Cardiac fibroblast (primary cell): ENCODE data around the gene BMP3.

ENCODE experiments used
- DNase-seq, 2 donors: peaks; one replicate each; pipeline versions ENCODE4 v3.0.0 to v3.0.0-alpha.2; 2010; ENCODE audit warnings: low read depth in 2 of 2
- H3K4me3 ChIP-seq, 2 donors: replicated peaks in 1 of 2; 1 replicate in 1 of 2; 2 replicates in 1 of 2; pipeline ENCODE4 v1.5.1; 2011; ENCODE audit warnings: low read depth in 2 of 2, low read length in 2 of 2, mild to moderate bottlenecking in 2 of 2, moderate library complexity in 1 of 2
- TF ChIP-seq, protein P1 (sequence below): IDR thresholded peaks from one replicate; pipeline ENCODE4 v1.5.1; 2011; ENCODE audit warnings: low read depth, mild to moderate bottlenecking, low read length, inconsistent platforms

The BMP3 gene

GRCh38 chr4:81030061-81030980 is at the start of gene BMP3:
Gene BMP3 (plus strand): TSS chr4:81030708. CDS start chr4:81031285, 577 bp downstream.
- TF ChIP-seq, protein P1, sequence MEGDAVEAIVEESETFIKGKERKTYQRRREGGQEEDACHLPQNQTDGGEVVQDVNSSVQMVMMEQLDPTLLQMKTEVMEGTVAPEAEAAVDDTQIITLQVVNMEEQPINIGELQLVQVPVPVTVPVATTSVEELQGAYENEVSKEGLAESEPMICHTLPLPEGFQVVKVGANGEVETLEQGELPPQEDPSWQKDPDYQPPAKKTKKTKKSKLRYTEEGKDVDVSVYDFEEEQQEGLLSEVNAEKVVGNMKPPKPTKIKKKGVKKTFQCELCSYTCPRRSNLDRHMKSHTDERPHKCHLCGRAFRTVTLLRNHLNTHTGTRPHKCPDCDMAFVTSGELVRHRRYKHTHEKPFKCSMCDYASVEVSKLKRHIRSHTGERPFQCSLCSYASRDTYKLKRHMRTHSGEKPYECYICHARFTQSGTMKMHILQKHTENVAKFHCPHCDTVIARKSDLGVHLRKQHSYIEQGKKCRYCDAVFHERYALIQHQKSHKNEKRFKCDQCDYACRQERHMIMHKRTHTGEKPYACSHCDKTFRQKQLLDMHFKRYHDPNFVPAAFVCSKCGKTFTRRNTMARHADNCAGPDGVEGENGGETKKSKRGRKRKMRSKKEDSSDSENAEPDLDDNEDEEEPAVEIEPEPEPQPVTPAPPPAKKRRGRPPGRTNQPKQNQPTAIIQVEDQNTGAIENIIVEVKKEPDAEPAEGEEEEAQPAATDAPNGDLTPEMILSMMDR, result no peak
- peak within 1 kb of the TSS; percentile 7 to 16 for H3K4me3 ChIP-seq
- DNase-seq, result peak in 1 of 2 donors; percentile 26

DNA sequence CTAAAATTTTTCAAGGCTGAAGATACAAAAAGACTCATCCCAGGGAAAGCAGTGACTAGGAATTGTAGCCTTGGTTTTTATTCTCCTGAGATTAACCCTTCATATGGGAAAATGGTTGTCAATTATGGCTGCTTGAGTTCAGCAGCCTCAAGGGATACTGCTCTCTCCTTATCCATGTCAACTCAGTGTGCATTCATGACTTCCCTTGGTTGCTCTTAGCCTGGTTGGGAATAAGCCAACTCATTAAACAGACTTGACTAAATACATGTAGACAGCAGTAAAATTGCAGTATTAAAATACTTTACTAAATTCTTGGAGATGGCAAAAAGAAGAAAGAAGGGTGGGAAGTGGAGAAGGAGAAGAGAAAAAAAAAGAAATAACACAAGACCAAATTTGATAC is 44.5 kb upstream of the BMP3 start:
- no peak for DNase-seq
- no peak overlapping the region for H3K4me3 ChIP-seq
- TF ChIP-seq, protein P1, result no peak

DNA sequence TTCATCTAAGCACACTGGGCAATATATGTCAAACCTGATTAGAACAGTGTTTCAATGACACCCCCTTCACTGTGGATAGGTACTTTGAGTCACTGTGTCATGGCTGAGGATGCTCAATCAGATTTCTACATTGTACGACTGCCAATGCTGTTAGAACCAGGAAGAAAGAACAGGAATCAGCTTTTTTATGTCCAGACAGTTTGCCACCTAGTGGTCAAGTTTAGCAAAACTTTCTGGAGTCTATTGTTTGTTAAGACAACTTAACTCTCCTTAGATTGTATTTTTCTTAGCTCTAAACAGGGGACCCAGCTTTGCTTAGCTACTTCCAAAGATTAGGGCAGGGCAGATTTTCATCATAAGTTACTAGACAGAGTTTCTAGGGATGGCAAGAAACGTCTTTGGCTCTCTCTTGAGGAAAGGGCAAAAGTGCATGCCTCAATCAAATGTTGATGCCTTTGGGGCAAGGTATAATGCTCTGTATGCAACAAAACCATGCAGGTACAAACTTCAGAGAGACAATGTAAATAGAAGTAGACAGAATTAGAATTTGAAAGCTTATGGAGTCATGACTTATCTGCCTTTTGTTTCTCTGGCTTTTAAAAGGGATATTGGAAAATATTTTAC is 40.5 kb upstream of the BMP3 start:
- TF ChIP-seq, protein P1, result peak; percentile 58
- H3K4me3 ChIP-seq, result no peak overlapping the region
- peak; percentile 78 to 79 for DNase-seq

GRCh38 chr4:80990851-80991250 is 39.7 kb upstream of the BMP3 start:
- DNase-seq, result no peak
- TF ChIP-seq, protein P1, result no peak
- no peak overlapping the region for H3K4me3 ChIP-seq

- TF ChIP-seq, protein P1, result no peak
- no peak for DNase-seq
- H3K4me3 ChIP-seq, result no peak overlapping the region
These were observed 30.6 kb upstream of the BMP3 start for GRCh38 chr4:80999943-81000342.

GRCh38 chr4:81003597-81004111 is 26.9 kb upstream of the BMP3 start:
- no peak overlapping the region for H3K4me3 ChIP-seq
- TF ChIP-seq, protein P1, result no peak
- DNase-seq, result no peak
